HG03521 (cell line): Measurements from ENCODE around the gene LY9.

Source experiments
- ATAC-seq: cut with Tn5 transposase; IDR thresholded peaks from one replicate; pipeline ENCODE4 v1.9.1; 2021; ENCODE audit warnings: mild to moderate bottlenecking, moderate library complexity; ENCODE audit not compliant: unreplicated experiment

Gene LY9

DNA sequence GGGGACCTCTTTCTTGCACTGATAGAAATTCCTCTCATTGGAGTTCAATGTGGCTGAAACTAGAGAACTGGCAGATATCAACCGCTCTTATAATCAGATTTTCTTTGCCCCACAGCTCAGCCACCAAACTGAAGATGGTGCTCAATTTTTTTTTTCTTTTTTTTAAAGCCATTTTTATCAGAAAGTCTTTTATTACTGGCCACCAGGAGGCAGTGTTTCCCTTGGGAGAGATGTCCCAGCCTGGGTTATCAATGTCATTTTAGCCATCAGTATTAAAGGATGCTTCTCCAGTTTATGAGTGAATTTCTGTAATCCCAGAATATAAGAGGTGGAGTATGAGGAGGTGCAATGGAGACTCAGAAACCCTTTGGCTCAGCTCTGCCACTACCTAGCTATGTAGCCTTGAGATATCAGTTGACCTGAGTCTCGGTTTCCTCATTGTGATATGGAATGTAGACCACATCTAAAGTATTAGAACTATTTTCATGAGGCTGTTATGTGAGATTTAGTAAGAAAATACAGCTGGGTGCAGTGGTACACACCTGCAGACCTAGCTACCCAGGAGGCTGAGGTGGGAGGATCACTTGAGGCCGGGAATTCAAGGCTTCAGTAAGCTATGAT is 39.1 kb downstream of the LY9 start:
- ATAC-seq = no peak

DNA sequence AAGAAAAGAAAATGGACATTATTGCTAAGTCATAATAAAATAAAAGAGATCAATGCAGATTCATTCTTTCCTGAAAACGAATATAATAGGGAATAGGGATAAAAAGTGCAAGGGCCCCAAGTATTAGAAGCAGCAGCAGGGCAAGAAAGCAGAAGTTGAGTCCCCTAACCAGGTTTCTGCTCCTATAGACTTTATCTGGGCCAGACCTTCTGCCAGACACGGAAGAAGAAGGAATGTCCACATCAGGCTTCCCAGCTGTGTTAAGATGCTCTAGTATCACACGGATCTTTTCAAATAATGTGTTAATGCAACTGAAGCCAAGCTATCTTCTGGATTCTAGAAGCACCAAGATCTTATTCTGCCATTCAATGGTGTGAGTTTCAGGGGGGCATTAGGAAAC is 39.8 kb downstream of the LY9 start:
- no peak for ATAC-seq

DNA sequence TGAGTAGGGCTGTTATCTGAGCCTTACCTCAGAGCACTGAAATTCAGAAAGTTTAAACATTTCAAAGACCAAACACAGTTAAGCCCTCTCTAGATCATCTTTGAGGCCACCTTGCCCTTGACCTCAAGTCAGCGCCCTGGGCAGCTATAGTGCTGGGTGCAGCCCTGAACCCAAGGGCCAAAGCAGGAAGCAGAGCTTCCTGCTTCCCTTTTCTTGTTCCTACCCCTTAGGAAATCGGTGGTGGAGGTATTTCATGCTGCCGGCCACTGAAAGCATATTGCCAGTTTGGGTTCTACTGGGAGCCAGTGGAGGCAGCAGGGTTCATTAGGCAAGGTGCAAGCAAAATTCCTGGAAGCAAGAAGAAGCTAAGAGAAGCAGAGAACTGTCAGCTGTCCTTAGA is 40.6 kb downstream of the LY9 start:
- no peak for ATAC-seq

DNA sequence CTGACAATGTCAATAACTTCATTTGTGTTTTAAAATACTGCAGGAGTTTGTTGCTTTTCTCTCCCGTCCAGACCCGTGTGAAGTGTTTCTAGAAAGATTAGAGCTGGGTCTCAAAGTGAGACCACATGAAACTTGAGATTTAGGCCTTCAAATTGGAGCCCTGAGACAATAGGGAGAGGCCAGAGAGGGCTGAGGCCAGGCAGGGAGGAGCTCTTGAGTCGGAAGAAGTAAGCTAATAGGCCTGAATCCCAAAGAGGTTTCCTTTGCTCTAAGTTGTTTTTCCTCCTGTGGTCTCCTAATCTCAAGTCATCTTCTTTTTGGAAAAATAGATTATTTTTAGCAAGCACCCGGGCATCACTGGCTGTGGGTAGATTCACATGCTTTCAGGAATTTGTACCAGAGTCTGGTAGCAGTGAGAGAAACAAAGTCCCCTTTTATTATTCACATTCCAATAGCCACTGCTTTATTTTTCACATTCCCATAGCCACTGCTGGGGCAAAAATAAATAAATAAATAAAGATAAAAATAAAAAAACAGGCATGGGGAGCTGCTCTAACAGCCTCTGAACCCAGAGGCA is 41.1 kb downstream of the LY9 start:
- no peak for ATAC-seq

DNA sequence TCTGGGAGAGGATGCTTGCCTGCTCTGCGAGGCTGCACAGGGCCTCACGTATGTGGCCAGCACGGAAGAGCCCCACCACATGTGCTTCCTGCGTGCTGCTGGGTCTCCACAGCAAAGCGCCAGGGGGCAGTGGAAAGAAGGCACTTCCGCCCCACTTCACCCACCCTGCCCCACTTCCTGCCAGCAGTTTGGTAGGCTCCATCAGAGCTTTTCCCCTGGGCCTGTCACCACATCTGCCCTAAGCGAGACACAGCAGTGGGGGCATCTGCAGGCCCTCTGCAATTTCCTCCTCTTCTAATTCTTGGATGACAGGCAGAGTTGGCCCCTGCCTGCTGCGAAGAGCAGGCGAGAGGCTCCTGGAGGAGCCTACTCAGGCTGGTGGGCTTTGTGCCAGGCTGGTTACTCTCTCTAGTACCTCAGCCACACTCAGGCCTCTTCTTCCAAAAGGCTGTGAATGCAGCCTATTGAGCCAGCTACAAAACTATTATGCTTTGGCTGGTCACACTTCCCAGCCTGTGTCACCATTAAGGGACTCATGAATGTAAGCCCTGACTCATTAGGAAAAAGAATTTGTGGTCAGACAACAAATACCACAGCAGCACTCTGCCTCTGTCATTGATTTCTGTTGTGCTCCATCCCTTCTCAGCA is 41.7 kb downstream of the LY9 start:
- ATAC-seq = peak; percentile 73

DNA sequence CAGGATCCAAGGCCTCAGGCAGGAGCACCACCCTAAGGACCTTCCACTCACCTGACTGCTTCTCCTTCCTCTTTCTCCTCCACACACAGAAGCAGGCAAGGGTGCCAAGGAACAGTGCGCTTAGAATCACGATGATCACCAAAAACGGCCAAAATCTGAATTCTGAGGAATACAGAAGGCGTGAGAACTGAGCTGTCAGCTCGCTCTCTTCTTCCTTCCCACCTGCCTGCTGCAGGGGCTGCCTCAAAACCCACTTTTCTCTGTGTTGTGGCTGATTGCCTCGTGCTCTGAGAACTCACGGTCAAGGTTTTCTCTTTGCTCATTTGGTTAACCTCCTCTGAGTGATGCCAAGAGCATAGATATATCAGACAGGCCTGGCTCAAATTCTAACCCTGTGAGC is 42.9 kb downstream of the LY9 start:
- no peak for ATAC-seq

DNA sequence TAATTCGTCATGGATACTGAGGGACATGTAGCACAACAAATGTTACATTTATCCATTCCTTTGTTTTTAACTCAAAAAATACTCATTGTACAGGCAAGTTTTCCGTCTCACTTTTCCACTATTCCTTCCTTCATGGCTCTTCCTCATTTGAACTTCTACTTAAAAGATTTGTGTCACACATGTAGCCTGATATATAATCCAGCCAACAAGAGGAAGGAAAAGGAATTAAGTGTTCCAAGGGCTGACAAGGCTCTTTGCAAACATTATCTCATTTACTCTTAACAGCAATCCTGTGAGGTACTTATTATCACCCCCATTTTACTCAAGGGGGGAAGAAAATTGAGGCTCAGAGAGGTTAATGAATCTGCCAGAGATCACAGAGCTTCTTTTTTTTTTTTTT is 43.8 kb downstream of the LY9 start:
- ATAC-seq = no peak

DNA sequence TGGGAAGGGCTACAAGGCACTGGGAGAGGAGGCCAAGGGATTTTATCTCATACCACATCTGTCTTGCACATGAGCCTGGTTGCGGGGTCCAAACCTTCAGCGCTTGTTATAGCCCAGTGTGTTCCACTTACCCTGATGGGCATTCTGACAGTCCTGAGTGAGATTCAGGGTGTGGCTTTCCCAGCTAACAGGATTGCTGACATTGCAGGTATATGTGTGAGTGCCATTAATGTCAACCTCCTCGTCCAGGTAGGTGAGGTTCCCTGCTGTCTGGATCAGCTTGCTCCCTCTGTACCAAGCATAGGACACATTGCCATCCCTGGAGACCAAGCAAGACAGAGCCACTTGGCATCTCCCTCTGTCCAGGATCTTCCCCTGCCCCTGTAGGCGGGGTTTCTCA is 45.1 kb downstream of the LY9 start:
- ATAC-seq = no peak

DNA sequence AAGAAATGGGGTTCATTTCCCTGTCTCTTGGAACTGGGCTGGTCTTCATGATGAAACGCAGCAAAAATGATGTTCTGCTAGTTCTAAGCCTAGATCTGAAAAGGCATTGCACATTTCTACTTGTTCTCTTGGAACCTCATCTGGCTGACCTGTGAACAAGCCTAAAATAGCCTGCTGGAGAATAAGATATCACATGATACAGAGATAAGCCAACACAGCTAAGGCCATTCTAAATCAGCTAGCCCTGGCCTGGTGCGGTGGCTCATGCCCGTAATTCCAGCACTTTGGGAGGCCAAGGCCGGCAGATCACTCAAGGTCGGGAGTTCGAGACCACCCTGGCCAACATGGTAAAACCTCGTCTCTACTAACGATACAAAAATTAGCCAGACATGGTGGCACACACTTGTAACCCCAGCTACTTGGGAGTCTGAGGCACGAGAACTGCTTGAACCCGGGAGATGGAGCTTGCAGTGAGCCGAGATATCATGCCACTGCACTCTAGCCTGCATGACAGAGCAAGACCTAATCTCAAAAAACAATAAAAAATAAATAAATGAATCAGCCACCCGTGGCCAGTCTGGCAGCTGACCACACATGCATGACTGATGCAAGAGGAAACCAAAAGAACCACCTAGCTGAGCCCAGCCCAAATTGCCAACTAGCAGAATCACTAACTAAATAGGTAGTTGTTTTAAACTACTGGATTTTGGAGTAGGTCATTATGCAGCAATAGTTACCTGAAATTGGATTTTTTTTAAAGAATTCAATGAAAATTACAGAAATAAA is 48.7 kb downstream of the LY9 start:
- ATAC-seq = no peak

DNA sequence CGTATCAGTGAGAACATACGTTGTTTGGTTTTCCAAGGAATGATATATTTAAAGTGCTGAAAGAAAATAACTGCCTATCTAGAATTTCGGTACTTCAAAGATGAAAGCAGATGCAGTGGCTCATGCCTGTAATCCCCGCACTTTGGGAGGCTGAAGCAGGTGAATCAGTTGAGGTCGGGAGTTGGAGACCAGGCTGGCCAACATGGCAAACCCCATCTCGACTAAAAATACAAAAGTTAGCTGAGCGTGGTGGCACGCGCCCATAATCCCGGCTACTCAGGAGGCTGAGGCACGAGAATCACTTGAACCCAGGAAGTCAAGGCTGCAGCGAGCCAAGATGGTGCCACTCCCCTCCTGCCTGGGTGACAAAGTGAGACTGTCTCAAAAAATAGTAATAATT is 50.3 kb downstream of the LY9 start:
- no peak for ATAC-seq

DNA sequence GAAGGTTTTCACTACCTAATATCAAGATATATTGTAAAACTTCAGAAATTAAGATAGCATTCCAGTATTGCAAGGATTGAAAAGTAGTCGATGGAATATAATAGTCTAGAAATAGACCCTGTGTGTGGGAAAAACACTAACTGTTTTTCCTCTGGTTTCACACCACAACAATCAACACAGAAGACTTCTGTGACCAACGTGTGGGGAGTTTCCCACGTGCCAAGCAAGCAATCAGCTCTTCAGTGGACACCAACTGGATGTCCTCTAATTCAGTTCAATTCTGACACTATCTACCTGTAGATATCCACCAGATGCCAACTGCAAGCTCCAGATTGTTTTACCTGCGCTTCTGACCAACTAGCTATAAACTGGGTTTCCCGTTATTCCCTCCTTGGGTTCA is 54.6 kb downstream of the LY9 start:
- no peak for ATAC-seq

DNA sequence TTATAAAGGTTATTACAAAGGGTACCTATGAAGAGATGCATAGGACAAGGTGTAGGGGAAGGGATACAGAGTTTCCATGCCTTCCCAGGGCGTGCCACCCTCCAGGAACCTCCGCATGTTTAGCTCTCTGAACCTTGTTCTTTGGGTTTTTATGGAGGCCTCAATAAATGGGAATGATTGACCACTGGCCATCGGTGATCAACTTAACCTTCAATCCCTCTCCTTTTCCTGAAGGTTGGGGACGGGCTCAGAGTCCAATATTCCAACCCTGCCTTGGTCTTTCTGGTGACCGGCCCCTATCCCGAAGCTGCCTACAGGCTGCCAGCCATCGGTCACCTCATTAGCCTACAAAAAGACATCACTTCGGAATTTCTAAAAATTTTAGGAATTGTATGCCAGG is 55.0 kb downstream of the LY9 start:
- ATAC-seq = no peak

DNA sequence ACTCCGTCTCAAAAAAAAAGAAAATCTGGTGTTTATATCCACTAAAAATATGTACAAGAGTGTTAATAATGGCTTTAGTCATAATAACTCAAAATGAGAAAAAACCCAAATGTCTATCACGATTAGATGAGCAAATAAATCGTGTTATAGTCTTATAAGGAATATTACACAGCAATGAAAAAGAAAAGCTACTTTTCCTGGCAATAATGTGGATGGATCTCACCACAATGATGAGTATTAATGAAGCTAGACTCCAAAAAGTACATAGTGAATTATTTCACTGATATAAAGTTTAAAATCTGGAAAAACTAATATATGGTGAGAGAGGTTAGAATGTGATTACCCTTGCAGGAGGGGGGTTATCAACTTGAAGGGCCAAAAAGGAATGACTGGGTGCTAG is 57.0 kb downstream of the LY9 start:
- ATAC-seq = no peak

DNA sequence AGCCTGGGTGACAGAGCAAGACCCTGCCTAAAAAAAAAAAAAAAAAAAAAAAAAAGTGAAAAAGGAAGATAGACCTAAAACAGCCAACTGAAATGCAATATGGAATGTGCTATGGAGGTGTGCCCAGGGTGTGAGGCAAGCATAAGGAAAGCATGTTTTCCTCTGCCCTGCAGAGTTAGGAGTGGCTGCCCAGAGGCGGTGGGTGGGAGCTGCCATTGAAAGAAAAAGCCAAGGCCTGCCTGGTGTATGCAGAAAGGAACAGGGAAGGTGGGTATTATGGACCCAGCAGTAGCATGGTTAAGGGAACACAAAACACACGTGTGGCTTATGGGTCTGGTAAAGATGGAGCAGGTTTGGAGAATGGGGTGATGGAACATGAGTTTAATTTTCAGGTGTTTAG is 57.8 kb downstream of the LY9 start:
- ATAC-seq = no peak

DNA sequence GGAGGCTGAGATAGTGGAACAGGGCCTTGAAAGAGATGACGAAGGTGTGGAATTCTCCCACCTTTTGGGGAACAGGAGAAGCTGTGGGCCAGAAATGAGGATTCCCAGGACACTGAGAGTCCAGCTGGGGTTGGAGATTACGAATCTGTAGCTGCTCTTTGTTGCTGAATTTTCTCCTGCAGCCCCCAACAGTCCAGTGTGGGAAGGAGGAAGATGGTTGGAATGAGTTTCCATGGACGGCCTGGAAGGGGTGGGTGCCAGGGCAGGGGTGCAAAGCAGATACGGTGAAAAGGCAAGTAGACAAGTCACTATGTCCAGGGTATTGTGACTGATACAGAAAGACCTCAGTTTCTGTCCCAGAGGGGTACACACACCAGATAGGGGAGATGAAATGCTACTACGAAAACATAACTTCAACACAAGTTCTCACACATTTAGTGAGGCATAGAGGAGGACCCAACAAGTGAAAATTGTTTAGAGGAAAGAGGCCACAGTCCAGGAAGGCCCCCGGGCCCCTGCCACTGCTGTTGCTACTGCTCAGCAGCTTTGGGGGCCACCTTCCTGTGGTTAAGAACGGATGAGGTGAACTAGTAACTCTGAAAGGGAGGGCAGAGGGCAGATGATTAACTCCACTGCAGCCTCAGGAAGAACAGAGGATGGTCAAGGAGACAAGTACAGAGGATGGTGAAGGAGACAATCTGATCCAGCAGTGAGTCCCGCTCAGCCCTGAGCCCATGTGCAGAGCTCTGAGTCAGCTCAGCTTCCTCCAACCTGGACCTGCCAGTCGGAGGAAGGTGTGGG is 59.4 kb downstream of the LY9 start:
- ATAC-seq = peak; percentile 69

DNA sequence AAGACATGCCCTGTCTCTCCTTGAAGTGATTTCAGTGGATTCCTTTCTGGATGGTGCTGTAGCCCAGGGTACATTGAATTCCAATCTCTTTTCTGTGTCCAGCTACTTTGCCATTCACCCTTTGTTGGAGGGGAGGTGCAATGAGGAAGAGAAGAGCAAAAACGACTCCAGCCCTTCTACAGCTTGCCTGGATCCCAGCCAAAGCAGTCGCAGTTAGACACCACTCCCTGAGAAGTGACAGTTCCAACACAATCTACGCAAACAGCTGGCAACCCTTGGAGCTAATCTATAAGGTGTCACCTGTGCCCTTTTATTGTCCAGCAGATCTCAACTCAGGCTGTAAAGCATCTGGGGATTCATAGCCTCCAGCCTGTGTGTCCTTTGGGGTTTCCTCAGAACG is 62.1 kb downstream of the LY9 start:
- no peak for ATAC-seq

DNA sequence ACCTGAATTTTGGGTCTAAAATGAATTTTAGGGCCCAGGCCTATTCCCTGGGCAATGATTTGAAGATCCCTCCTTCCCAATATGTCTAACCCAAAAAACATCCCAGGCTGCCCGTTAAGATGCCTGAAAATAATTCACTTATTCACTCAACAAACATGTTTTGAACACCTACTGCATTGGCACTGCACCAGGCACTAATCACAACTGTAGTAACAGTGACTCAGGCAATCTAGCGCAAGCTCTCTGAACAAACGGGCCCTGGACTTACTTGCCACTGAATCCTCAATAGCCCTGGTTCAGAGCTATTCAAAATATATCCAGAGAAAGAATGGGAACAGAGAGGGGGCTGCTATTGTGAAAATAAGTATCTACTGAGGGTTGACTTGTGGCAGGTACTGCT is 62.5 kb downstream of the LY9 start:
- no peak for ATAC-seq

DNA sequence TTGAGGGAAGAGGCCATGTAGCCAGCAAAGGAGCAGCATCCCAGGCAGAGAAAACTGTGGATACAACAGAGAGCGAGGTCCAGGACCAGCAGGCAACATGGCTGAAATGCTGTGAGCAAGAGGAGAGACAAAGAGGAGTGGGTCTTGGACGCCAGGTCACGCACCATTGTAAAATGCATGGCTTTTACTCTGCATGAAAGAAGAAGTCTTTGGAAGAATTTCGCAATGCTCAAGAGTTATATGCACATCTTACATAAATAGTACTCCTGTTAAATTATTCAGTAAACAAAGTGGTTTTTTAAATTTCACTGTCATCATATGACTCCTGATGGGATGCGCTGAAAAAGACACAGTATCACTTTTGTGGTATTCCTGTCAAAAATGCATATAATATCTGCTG is 63.2 kb downstream of the LY9 start:
- ATAC-seq = no peak

DNA sequence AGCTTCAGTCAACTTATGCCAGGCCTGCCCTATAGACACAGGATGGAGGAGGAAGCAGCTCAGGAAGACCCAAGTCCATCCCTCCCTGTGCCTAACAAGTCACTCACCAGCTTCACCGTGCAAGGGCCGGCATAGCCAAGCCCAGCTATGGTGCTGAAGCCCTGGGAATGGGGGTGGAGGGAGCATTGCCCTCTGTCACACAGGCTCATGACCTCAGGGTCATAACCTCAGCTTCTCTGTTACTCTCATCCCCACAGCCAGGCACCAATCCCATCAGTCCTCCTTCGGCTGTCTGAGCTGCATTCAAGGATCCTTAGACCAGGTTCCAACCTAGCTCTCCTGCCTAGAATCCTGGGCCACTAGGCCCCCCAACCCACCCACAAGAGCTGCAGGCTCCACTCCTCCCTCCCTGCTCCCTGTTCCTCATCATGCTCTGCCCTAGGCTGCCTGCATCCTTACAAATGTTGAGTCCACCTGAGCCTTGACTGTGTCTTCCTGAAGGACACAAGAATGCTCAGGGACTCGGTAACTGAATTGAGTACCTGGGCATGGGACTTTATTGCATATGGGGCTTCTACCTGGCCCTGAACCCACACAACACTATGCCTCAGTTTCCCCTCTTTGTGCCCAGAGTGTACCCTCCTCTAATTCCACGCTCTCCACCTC is 65.0 kb downstream of the LY9 start:
- no peak for ATAC-seq

DNA sequence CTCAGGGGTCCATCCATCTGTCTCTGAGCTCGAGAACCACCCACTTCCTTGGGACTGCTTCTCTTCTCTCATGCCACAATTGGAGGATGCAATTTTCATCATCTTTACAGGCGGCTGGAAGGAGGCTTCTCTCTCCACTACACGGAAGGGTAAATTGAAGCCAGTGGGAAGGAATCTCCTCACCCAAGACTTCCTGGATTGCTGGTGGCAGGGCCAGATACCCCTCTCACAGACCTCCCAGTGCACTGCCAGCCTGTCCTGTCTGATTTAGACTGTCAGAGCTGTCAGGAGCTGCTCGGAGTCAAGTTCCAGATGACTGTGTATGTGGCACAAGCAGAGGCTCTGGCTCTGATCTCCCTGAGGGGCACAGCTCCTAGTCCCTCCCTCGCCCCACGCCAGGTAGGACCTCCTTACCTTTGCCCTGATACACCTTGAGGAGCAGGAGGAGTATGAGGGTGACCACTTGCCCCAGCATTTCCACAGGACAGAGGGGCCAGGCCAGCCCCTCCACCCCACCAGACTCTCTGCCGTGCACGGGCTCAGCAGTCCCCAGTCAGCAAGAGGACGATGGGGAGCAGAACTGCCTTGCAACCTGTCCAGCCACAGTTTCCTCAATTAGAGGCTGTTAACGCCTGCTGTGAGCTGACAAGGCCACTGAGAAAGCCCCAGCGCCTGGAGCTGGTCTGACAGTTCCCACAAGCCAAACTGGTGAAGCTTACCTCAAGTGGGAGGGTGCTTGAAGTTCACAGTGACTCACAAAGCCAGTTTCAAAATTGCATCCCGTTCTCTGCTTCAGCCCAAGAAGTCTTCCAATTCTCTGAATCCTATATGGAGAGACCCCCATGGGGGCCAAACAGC is 66.5 kb downstream of the LY9 start, which contains the start of gene CD244:
TSS of gene CD244 (minus strand) at position 685 of the 858 bp plus-strand sequence. CDS start at position 475, 210 bp downstream.
- ATAC-seq = no peak
